ENCODE measurements around the gene INF2.
A peak's percentile ranks its signal among the peaks of the same experiment; 100 is the strongest.

The INF2 gene

GRCh38 chr14:104677512-104678332 is 11.7 kb upstream of the INF2 start:
- peak; percentile 80 to 82 for DNase-seq

- no peak for DNase-seq
These were observed 11.1 kb upstream of the INF2 start for GRCh38 chr14:104678346-104678745.

GRCh38 chr14:104678901-104679705 is 10.3 kb upstream of the INF2 start:
- no peak for DNase-seq

- DNase-seq: no peak
These were observed 9.2 kb upstream of the INF2 start for GRCh38 chr14:104680056-104680805.

GRCh38 chr14:104680806-104681688 is 8.4 kb upstream of the INF2 start:
- no peak for DNase-seq

GRCh38 chr14:104681689-104682074 is 7.7 kb upstream of the INF2 start:
- no peak for DNase-seq

- DNase-seq: no peak
These were observed 7.3 kb upstream of the INF2 start for GRCh38 chr14:104682107-104682593.

GRCh38 chr14:104683653-104684448 is 5.6 kb upstream of the INF2 start:
- DNase-seq: no peak

- DNase-seq: no peak
These were observed 5.0 kb upstream of the INF2 start for GRCh38 chr14:104684449-104684821.

GRCh38 chr14:104685216-104685997 is 4.0 kb upstream of the INF2 start:
- DNase-seq: peak in 1 of 2 donors; percentile 52

- no peak for DNase-seq
These were observed 3.3 kb upstream of the INF2 start for GRCh38 chr14:104685998-104686610.

- no peak for DNase-seq
These were observed 2.5 kb upstream of the INF2 start for GRCh38 chr14:104686624-104687517.

GRCh38 chr14:104687601-104688504 is 1.6 kb upstream of the INF2 start:
- DNase-seq: no peak

GRCh38 chr14:104688505-104689108 is 811 bp upstream of the INF2 start:
- DNase-seq: no peak

- DNase-seq: no peak
These were observed 678 bp downstream of the INF2 start for GRCh38 chr14:104689881-104690711.

- no peak for DNase-seq
These were observed 1.5 kb downstream of the INF2 start for GRCh38 chr14:104690861-104691455.

Measured in activated CD4-positive, alpha-beta T cell treated with anti-CD3 and anti-CD28 coated beads for 4 hours (primary cell).